K562 (cell line): ENCODE results near the gene HMCN1. TPM values are rescaled to one million over a fixed set of nuclear protein-coding genes. Genes with fewer than 3 reads are reported as not detected.

Experiments
- ATAC-seq: fragments of 200-7000 bp; cut with Tn5 transposase; 3 replicates; pipeline ENCODE4 v1.9.1; 2020; ENCODE audit warnings: moderate library complexity
- BruUV-seq: library from RNA; stranded (reverse); fragments of 400-500 nt; replicated peaks from 2 replicates; lab custom pipeline; 2021; lab: Mats Ljungman, UMichigan
- CTCF ChIA-PET: fragments of 300-600 bp; formaldehyde crosslinking; extraction: SDS; loops from one replicate; lab custom pipeline; 2021; ENCODE audit warnings: low intra/inter-chr PET ratio; lab: Yijun Ruan, JAX
- POLR2A ChIA-PET: fragments of 300-600, 350-650 bp; sonication (Branson Sonifier 250); formaldehyde crosslinking; extraction: SDS; loops from one replicate; lab custom pipeline; 2021; ENCODE audit warnings: antibody characterized with exemption, inconsistent platforms; lab: Yijun Ruan, JAX
- DNase-seq, 4 experiments: peaks; one replicate each; pipeline versions ENCODE4 v3.0.0 to v3.0.0-alpha.2; 2011 to 2018; ENCODE audit warnings: low spot score in 3 of 4, mixed read lengths in 3 of 4; ENCODE audit errors: extremely low read depth in 1 of 4
- FAIRE-seq: peaks from 2 replicates; lab custom pipeline; 2011; peaks lifted over from hg19 to GRCh38; lab: Jason Lieb, UNC
- H2AFZ ChIP-seq: 2 replicates; pipeline ENCODE4 v1.6.0; 2011; ENCODE audit warnings: low read depth, low read length, control low read depth, inconsistent platforms
- H3K27ac ChIP-seq: fragments of 200-600 bp; 3 replicates; pipeline ENCODE4 v1.8.0; 2011; ENCODE audit warnings: low read depth, mild to moderate bottlenecking, control low read depth, inconsistent platforms, low read length, moderate library complexity, mixed read lengths; ENCODE audit errors: extremely low read depth
- H3K27me3 ChIP-seq, 2 experiments: fragments of 300-600 bp in 1 of 2; 2 replicates in 1 of 2; 3 replicates in 1 of 2; pipeline versions ENCODE4 v1.6.0 to v1.8.0; 2011; ENCODE audit warnings: inconsistent platforms in 2 of 2, low read length in 2 of 2, mild to moderate bottlenecking in 1 of 2, mixed read lengths in 1 of 2, moderate library complexity in 1 of 2; ENCODE audit not compliant: control insufficient read depth in 2 of 2, insufficient read depth in 2 of 2
- H3K36me3 ChIP-seq: fragments of 300-600 bp; 3 replicates; pipeline ENCODE4 v1.8.0; 2011; ENCODE audit warnings: mild to moderate bottlenecking, low read length, inconsistent platforms; ENCODE audit not compliant: control insufficient read depth, insufficient read depth
- H3K4me1 ChIP-seq, 2 experiments: fragments of 200-600 bp in 1 of 2; replicated peaks in 1 of 2; 2 replicates in 1 of 2; 3 replicates in 1 of 2; pipeline versions ENCODE4 v1.5.1 to v1.8.0; 2011; ENCODE audit warnings: inconsistent platforms in 2 of 2, low read length in 2 of 2, mild to moderate bottlenecking in 1 of 2, mixed read lengths in 1 of 2, moderate library complexity in 1 of 2; ENCODE audit not compliant: control insufficient read depth in 2 of 2, insufficient read depth in 2 of 2
- H3K4me2 ChIP-seq: 2 replicates; pipeline ENCODE4 v1.6.1; 2011; ENCODE audit warnings: low read length, control low read depth, inconsistent platforms, mixed read lengths; ENCODE audit not compliant: insufficient read depth
- H3K4me3 ChIP-seq: fragments of 200-600 bp; sonication (generic), shearing (Covaris generic); 2 replicates; pipeline ENCODE4 v1.5.1; 2016; ENCODE audit warnings: control low read depth, inconsistent platforms
- H3K79me2 ChIP-seq: fragments of 200-600 bp; 3 replicates; pipeline ENCODE4 v1.8.0; 2011; ENCODE audit warnings: low read length, inconsistent platforms; ENCODE audit not compliant: control insufficient read depth, insufficient read depth
- H3K9ac ChIP-seq, 2 experiments: 2 replicates each; pipeline versions ENCODE4 v1.6.0 to v1.6.1; 2011; ENCODE audit warnings: low read depth in 2 of 2, low read length in 2 of 2, control low read depth in 1 of 2, inconsistent platforms in 1 of 2, mild to moderate bottlenecking in 1 of 2, mixed read lengths in 1 of 2; ENCODE audit not compliant: insufficient read depth in 1 of 2
- H3K9me1 ChIP-seq: one replicate; pipeline ENCODE4 v1.6.0; 2011; ENCODE audit warnings: inconsistent platforms, mild to moderate bottlenecking, low read length, moderate library complexity; ENCODE audit not compliant: control insufficient read depth, insufficient read depth
- H3K9me3 ChIP-seq: replicated peaks from 2 replicates; pipeline ENCODE4 v1.5.1; 2011; ENCODE audit warnings: low read depth, low read length, inconsistent platforms; ENCODE audit not compliant: control insufficient read depth, insufficient read depth
- H4K20me1 ChIP-seq: replicated peaks from 2 replicates; pipeline ENCODE4 v1.6.1; 2011; ENCODE audit warnings: low read length, inconsistent platforms, mixed read lengths; ENCODE audit not compliant: control insufficient read depth, insufficient read depth
- GTF2E2 ChIP-seq: fragments of 200-800 bp; sonication (Bioruptor generic); IDR thresholded peaks from 2 replicates; pipeline ENCODE4 v1.6.1; 2016; ENCODE audit warnings: missing genetic modification characterization, missing compliant biosample characterization
- HEY1 ChIP-seq: fragments of 250-450 bp; sonication (Bioruptor Pico); IDR thresholded peaks from 2 replicates; pipeline ENCODE4 v1.5.0; 2020; ENCODE audit warnings: mild to moderate bottlenecking, moderate library complexity, borderline replicate concordance
- HNRNPL ChIP-seq: fragments of 200-400 bp; formaldehyde crosslinking; IDR thresholded peaks from 2 replicates; pipeline ENCODE4 v1.6.1; 2017; ENCODE audit warnings: low read depth, mild to moderate bottlenecking, low read length
- MAFF ChIP-seq: IDR thresholded peaks from 2 replicates; pipeline ENCODE4 v1.6.1; 2012; ENCODE audit warnings: low read length, improper control_type of control experiment
- NFRKB ChIP-seq: fragments of 450-650 bp; IDR thresholded peaks from 2 replicates; pipeline ENCODE4 v1.6.1; 2016; ENCODE audit warnings: low read depth
- NKRF ChIP-seq: fragments of 450-650 bp; IDR thresholded peaks from 2 replicates; pipeline ENCODE4 v1.6.1; 2016; ENCODE audit warnings: borderline replicate concordance
- SIN3A ChIP-seq, 2 experiments: fragments of 150-350 bp in 1 of 2; IDR thresholded peaks; 2 replicates each; pipeline ENCODE4 v1.6.1; 2011 to 2016; ENCODE audit warnings: borderline replicate concordance in 2 of 2, low read depth in 2 of 2, low read length in 2 of 2, mild to moderate bottlenecking in 2 of 2, moderate library complexity in 2 of 2; ENCODE audit not compliant: control insufficient read depth in 1 of 2
- ZBTB5 ChIP-seq: fragments of 450-650 bp; IDR thresholded peaks from 2 replicates; pipeline ENCODE4 v1.6.1; 2017; ENCODE audit warnings: antibody characterized with exemption
- ZFP36 ChIP-seq: fragments of 150-350 bp; IDR thresholded peaks from 2 replicates; pipeline ENCODE4 v1.6.1; 2018; ENCODE audit warnings: low read length, low read depth; ENCODE audit not compliant: partially characterized antibody
- ZKSCAN8 ChIP-seq: fragments of 200-800 bp; sonication (Bioruptor generic); IDR thresholded peaks from 2 replicates; pipeline ENCODE4 v1.6.1; 2016; ENCODE audit warnings: missing genetic modification characterization, missing compliant biosample characterization
- whole genome bisulfite sequencing: fragments of 100-300 bp; shearing (Covaris generic); methylation state at CpG from one replicate; pipeline ENCODE4 v1.1.6; 2016; ENCODE audit warnings: low coverage, mixed read lengths; ENCODE audit not compliant: insufficient coverage; ENCODE audit errors: missing lambda C conversion rate; 5-methylcytosine and 5-hydroxymethylcytosine counted together
- in situ Hi-C: fragments of 300-500 bp; cut with MboI; formaldehyde crosslinking; loops from 4 replicates; pipeline ENCODE4 v1.15.0; 2018; ENCODE audit warnings: inconsistent platforms, mixed read lengths
- intact Hi-C: fragments of 100-400 bp; cut with micrococcal nuclease; formaldehyde crosslinking; loops from 2 replicates; pipeline ENCODE4 v1.14.2; 2022
- polyA plus RNA-seq, 8 experiments: library from polyadenylated mRNA; depleted of rRNA in 4 of 8; stranded (reverse) in 5 of 8; unstranded in 3 of 8; fragments of >200 nt; fragmentation: Nextera tagmentation in 2 of 8; fragmentation: Illumina TruSeq in 1 of 8; extraction: Ambion mirVana in 2 of 8; extraction: Trizol in 1 of 8; gene quantifications; 2 replicates each; pipeline versions ENCODE4 v1.2.1 to v1.2.3, GENCODE V29; 2011 to 2014; ENCODE audit warnings: inconsistent platforms in 1 of 8, missing spikeins in 1 of 8
- total RNA-seq, 7 experiments: library from RNA; depleted of rRNA in 6 of 7; stranded (reverse); fragments of >200 nt in 6 of 7; fragmentation: Illumina TruSeq in 2 of 7; extraction: Trizol in 2 of 7; gene quantifications; 2 replicates each; pipeline versions ENCODE4 v1.2.1 to v1.2.3, GENCODE V29; 2011 to 2021; ENCODE audit warnings: low replicate concordance in 1 of 7

Gene HMCN1
- total and polyA plus RNA-seq, 9 of the 15 experiments (the other 6 are each of a cell fraction or from before 2014, with no cell fraction given), result 0.07 to 0.36 (median 0.21) TPM

- in situ Hi-C loops, result no loop called here
- 21% methylated on average over 1 of the region's 1 CpG for WGBS
- TF ChIP-seq HNRNPL (no peak), HEY1 (CRISPR knock-in tag) (no peak), ZFP36 (no peak), NKRF (no peak), MAFF (no peak), GTF2E2 (tag) (no peak), ZBTB5 (no peak), NFRKB (no peak), SIN3A (IDR thresholded peaks at IDR 0.05; ENCODE audit: borderline replicate concordance in 2 of 2, control insufficient read depth in 1 of 2, low read depth in 2 of 2, low read length in 2 of 2) (no peak), ZKSCAN8 (CRISPR knock-in tag) (no peak)
- TF ChIP-seq, all 486 proteins: peak for 0
- BruUV-seq, result no TSS peak
- FAIRE-seq (no peak), ATAC-seq (no peak), DNase-seq (no peak)
- intact Hi-C loops, result no loop called here
- Histone ChIP-seq H3K79me2 (no peaks in the 10 kb centered on the region), H3K4me3 (no peak overlapping the region), H2AFZ (no peak overlapping the region), H3K9me1 (no peaks in the 10 kb centered on the region), H3K9ac (no peak overlapping the region), H3K4me2 (no peak overlapping the region), H3K4me1 (peaks cover 0 to 9% of the 10 kb centered on the region in 2 experiments; a peak in 2 of 5 replicates), H4K20me1 (no peaks in the 10 kb centered on the region), H3K36me3 (no peaks in the 10 kb centered on the region), H3K27ac (no peak overlapping the region), H3K27me3 (no peaks in the 10 kb centered on the region), H3K9me3 (no peaks in the 10 kb centered on the region)
- POLR2A ChIA-PET, result no interaction called here
- CTCF ChIA-PET, result no interaction called here
Measured at GRCh38 chr1:185860311-185860710, 126.1 kb downstream of the HMCN1 start.
